NCI-H82 (cell line): Measurements from ENCODE around the gene CHRM3.
"Not testable (repeated sequence)": the region's sequence is repeated elsewhere in the genome, so short reads cannot be mapped to it uniquely, and the experiment has no call there.

Experiments used
- DNase-seq: peaks from one replicate; lab custom pipeline; 2025; lab: John Stamatoyannopoulos, UW

Gene CHRM3

DNA sequence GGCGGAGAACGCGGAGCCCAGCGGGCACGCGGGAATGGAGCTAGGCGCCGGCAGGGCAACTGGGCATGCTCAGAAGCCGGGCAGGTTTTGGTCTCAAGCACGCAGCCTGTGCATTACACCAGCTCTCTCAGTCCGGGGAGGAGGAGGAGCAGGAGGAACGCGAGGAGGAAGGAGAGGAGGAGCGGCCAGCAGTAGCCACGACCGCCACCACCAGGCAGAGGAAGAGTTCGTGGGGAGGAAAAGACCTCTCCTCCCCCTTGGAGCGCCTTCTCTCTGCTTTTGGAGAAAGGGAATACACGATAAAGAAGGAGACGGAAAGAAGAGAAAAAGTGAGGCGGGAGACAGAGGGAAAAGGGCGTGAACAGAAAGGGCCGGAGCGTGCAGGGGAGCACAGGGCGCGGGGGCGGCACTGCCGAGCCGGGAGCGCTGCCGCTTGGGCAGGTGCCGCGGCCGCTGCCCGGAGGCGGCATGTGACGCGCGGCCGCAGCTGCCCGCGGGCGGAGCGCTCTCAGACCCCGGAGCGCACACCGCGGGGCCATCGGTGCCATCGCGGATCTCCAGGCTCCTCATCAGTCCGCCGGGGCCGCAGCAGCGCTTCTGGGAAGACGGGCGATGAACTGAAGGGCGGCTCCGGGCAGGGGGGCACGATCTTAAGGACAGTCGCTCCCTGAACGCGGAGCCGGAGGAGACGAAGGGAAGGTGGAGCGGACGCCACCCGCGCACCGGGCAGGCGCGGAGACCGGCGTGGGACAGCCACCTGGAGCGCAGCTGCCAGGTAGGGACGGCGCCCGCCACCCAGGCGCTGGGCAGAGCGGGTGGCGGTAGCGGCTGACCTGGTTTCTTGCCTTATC lies at the start of gene CHRM3:
TSS of gene CHRM3 (plus strand) at position 116 of the 851 bp plus-strand sequence. CDS start 520,884 bp downstream, outside the sequence.
- peak; percentile 24 for DNase-seq

DNA sequence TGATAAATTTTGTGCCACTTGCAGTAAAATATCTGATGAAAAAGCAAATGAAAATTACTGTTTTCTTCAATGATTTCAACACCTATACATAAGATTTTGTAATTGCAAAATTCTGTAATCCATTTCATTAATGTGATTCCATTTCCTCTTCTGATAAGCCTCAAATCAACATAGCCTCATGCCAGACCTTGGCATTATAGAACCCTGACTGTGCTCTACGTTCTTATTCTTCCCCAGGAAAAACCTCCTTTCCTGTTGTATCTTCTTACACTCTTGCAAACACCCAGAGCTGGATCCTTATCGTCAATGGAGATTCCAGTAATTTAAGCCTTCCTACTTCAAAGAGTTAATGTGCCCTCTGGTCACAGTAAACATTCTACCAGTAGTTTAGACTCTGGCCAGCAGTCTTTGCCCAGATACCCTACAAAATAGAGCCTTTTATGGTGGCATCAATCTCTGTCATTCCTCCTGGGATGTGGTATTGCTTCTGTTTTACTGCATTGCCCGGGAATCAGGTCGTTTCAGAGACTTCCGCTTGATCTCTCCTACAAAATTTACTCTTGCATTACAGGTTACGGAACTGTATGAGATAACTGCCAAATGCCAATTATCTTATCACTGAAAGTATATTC lies 48.5 kb upstream of the CHRM3 start:
- DNase-seq = no peak

DNA sequence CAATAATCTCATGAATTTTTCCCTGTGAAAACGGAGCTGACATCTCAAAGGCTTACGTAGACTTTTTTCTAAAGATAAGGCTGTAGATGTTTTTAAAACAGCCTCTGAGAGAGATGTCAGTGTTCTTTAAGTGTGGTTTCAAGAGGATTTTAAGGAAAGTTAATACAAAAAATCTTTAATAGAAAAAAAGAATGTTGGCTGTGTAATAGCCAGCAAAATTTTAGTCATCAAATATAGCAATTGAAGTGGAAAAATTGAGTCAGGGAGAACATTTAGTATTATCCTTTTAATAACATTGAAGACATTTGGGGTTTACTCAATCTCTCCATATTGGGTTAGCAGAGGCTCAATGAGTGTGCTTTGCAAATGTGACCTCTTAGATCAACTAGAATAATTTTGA lies 38.6 kb upstream of the CHRM3 start:
- DNase-seq = no peak

DNA sequence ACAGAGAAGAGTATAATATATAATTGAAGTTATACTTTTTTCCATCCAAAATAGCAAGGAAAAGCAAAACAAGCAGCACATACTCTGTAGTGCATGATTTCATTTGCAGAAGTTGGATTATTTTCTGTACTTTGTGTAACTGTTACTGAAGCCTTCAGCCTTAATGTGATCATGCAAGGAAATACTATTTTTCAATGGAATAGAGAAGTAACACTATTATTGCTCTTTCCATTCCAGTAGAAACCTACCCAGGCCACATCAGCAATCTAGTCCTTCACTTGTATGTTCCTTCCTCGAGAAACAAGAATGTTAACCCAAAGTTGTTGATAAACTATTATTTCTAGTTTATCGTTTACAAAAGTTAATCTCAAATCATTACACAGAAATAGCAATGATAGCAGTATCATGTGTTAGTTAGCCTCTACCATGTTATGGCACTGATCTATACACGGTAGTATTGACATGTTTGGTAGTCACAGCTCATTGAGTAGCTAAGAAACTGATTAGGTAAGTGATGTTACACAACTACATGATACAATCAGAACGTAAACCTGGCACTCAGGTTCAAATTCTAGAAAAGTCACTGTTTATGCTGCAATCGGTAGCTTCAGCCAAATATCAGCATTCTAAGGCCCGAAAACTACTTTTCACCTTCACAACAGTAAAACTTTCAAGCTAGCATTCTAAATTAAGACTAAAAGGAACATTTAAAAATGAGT lies 37.6 kb upstream of the CHRM3 start:
- no peak for DNase-seq

DNA sequence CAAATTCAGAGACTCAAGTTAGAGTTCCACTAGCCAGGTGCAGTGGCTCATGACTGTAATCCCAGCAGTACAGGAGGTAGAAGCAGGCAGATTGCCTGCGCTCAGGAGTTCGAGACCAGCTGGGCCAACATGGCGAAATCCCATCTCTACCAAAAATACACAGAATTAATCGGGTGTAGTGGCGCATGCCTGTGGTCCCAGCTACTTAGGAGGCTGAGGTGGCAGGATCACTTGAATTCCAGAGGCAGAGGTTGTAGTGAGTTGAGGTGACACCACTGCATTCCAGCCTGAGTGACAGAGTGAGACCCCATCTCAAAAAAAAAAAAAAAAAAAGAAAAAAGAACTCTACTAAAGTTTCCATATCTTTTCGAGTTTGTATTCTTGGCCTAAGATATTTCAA lies 36.7 kb upstream of the CHRM3 start:
- DNase-seq = no peak

DNA sequence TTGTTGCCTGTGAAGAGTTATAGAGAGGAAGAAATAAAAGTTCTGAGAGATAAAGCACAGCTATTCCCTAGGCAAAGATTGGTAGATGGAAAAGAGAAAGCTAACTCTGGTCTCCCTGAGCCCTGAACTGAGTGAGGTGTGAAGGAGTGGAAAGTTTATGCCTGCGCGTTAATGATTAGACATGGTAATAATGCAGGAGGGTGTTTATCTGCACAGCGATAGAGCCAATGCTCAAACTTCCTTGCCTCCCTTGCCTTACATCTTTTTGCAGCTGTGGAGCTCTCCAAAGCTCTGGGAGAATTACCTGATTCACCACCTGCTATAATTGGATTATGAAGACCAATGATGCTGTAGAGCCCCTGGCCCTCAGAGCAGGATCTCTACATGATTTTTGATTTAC lies 32.8 kb upstream of the CHRM3 start:
- DNase-seq = no peak

DNA sequence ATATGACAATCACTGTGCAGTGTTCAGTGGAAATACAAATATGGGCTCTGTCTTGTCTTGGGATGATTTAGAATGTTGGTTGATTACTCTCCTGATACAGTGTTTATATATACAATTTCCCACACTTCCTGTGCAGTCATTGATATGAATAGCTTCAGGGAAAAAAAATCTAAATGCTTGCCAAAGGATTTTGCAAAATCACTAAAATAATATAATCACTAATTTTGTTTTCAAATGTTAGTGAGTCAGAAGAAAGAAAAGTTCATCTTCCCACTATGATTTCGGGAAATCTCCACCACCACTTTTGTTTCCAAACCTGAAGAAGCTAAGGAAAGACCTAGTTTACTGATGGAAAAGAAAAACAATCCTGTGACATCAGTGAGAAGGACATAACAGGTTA lies 32.1 kb upstream of the CHRM3 start:
- DNase-seq = no peak

DNA sequence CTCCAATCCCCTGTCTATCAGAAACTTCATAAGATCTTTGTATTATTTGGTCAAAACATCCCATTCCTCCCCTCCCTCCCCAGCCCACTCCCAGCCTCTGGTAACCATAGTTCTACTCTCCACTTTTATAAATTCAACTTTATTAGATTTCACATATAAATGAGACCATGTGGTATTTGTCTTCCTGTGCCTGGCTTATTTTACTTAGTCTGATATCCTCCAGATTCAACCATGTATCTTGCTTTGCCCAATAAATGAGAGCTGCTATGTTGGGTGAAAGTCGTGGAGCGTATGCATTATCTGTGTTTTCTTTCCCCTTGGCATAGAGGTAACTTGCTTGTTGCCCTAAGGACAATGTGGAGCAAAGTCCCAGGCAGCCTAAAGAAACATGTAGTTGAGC lies 28.5 kb upstream of the CHRM3 start:
- no peak for DNase-seq

DNA sequence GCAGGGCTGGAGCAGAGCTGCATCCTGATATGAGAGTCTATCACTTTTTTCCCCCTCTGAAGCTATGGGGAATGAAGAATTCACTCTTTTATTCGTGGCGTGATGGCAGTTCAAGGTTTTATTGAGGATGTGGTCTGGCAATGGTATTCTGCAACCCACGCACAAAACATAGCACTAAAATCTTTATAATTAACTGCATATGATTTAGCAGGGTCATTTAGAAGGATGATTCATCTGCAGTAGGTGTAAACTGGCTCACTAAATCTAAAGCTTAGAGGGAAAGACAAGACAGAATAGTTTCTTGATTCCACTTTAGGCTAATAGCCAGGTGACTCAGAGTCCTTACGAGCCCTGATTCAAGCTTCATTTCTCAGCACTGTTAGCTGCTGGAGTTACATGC lies 25.0 kb upstream of the CHRM3 start:
- DNase-seq = no peak

DNA sequence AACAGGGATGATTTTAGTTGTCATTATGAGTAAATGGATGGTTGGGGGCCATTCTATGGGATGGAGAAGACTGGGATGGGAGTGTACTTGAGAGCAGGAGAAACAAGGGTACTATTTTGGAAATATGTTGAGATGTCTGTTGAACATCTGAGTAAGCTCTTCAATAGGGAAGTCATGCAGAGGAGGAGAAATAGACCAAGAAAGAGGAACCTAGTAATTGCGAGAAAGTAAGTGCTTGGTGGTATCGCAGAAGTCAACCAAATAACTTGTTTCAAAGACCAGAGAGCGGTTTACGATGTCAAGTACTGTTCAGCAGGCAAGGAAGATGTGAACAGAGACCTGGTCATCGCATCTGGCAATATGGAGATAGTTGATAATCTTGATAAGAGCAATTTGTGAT lies 22.4 kb upstream of the CHRM3 start:
- no peak for DNase-seq

DNA sequence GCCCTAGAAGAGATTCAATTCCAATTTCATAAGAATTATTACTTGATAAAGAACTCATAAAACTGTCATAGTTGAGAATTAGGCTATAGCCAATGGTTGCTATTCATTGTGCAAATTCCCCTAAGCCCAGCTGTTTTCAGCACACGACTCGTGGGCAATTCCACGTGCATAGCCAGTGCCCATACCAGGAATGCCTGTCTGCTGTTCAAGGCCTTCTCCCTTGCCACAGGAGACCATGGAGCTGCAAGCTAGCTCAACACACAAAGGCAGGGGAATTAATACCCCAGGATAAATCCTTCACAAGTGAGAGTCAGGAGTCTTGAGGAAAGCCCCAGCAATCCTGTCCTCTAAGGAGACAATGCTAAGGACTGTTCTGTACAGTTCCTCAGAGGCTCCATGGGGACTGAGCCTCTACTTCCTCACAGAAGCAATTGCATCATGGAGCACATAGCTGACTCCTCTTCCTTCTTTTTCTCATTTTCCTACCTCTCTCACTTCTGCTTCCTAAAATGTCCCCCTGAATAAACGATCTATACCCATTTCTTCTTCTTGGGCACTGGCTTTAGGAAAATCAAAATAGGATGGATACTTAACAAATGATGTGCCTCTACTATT lies 19.1 kb upstream of the CHRM3 start:
- no peak for DNase-seq

DNA sequence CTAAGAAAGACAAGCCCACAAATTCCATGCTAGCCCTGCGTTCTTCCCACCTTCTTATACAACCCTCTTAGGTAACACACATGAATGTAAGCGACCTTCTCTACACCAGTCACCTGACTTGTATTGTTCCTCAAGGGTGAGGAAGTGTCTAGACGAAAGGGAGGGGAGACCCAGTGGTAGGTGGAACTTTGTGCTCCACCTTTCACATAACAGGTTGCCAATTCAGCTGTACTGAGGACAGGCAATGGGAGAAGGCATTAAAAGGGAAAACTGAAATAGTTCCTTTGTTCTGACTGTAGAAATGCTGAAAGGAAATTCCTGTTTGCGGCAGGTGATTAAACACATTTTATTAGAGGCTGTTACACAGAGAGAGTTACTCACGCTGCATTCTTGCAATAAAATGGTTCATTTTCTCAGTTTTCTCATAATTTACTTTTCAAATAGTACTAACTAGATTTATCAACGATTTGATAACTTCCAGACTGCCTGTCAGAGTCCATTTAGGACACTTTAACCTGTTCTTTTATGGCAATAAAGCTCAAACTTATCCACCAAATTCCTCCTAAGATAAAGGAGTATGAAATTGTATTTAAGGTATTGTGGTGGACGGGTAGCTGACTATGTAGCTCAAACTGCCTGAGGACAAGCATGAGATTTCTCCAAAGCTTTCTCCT lies 17.8 kb upstream of the CHRM3 start:
- DNase-seq = no peak

DNA sequence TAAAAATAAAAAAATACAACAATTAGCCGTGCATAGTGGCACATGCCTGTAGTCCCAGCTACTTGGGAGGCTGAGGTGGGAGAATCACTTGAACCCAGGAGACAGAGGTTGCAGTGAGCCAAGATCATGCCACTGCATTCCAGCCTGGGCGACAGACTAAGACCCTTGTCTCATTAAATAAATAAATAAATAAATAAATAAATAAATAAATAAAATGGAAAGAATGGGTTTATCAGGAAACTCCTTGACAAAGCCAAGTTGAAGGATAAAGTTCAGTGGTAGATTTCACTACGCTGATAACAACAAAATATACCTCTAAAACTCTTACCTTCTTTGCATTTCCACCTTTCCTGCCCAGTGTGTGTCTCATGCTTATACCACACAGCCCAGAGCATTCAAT lies 15.5 kb upstream of the CHRM3 start:
- DNase-seq = not testable (repeated sequence)

DNA sequence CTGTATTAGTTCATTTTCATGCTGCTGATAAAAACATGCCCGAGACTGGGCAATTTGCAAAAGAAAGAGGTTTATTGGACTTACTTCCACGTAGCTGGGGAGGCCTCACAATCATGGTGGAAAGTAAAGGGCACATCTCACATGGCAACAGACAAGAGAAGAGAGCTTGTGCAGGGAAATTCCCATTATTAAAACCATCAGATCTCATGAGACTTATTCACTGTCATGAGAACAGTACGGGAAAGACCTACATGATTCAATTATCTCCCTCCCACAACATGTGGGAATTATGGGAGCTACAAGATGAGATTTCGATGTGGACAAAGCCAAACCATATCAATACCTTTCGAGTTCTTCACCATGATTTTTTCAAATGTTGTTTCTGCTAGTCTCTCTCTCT lies 3.7 kb upstream of the CHRM3 start:
- DNase-seq = no peak

DNA sequence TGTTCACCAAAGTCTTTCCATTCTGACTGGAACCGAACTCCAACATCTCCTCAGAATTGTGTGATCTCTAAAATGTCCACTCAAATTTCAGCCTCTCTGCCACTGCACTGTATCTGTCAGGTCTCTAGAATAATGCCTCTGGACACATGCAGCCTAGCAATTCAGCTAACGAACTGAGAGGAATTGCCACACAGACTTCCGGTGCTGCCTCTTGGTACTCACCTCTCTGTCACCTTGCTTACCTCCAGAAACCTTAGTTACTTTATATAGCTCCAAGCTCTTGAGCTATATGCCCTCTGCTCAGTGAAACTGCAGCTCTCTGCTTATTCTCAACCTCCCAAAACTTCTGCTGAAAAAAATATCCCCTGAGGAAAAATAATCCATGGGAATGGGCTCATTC lies 2.7 kb upstream of the CHRM3 start:
- DNase-seq = no peak

DNA sequence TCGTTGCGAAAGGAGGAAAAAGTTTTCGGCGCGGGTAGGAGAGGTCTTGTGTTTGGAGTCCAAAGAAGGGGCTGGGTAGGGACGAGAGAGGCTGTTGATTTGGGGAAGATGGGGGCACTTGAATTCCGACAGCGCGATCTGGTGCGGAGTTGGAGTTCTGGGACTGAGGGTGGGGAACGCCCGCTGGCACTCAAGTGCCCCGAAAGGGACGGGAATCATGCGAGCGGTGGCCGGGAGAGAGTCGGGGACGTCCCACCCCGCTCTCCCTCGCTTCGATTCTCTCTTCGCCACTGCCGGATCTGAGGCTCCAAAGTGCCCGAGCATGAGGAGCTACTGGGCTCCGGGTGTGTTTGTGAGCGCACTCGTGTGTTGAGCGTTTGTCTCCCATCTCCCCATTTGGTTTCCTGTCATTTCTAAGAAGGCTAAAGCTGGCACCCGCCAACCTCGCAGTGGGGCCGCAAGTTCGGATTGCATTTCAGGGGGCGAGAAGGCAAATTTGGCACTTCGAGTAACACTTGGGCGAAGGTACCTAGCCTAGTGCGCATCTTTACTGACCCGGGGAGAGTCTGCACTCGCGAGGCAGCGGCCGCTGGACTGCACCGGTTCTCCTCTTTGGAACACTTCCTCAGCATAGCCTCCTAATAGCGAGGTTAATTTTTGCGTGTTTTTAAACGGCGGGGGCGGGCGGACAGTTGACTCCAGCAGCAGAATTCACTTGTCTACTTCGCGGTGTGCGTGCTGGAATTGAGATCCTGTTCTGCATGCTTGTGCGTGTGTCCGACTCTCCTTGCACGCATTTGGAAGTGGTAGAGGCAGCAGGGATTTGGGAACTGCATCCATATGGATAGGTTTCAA lies 1.2 kb downstream of the CHRM3 start:
- no peak for DNase-seq

DNA sequence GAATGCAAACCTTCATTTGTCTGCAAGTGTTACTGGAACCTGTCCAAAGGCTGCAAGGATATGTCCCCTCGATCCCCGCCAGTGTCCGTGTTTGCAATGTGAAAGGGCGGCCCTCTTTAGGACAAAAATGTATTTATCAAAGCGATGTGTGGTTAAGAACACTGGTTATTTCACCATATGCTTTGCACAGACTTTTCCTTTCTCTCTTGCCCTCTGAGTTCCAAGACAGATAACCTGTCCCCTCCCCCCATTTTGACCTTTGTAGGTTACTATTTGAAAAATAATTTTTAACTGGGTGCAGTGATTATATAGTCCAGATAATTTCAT lies 1.8 kb downstream of the CHRM3 start:
- no peak for DNase-seq

DNA sequence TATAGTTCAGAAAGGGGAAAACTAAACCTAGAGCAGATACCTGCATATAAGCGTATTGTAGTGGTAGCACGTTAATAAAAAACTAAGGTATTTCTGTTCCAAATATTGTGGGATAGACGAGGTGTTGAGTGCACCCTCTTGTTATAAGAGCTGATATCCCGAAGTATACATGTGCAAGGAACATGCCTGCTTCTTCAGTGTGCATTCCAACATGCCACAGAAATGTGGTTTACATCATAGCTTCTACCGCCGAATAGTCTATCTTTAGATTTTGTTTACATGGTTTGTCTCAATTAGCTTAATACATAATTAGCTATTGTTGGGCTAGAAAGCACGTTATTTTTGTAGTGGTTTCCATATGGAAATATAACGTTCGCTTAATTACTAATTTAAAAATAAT lies 2.2 kb downstream of the CHRM3 start:
- no peak for DNase-seq

DNA sequence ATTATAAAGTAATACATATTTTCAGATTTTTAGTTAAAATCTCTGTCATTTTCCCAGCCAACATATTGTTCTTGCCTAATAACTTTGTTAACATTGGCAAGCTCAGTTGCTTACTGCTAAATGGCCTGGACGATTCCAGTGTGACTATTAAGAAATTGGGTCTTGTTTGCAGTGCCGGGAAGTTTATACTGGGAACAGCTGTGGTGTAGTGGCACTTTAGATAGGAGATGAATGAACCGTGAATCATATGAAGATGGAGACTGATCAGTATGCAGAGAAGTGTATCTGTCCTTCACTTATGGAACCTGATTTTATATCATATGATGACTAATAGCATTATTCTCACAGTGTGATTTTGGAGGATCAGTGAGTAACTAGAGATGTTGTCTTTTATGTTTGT lies 3.3 kb downstream of the CHRM3 start:
- DNase-seq = no peak

DNA sequence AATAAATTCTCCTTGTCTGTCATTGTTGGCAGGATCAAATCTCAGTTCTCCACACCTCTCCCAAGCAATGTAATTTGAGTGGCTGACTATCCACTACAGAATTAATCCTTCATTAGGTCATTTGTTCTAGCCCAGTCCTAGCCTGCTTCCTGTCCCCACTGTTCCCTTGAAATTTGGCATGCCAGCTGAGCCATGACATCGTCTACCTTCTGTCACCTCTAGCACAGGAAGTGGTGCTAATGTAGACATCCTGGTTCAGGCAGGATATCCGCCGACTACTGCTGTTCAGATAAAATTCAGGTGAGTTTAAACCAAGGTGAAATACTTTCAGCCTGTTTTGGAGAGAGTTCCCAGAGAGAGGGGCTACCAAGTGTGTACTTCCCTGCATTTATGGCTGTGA lies 5.9 kb downstream of the CHRM3 start:
- no peak for DNase-seq

DNA sequence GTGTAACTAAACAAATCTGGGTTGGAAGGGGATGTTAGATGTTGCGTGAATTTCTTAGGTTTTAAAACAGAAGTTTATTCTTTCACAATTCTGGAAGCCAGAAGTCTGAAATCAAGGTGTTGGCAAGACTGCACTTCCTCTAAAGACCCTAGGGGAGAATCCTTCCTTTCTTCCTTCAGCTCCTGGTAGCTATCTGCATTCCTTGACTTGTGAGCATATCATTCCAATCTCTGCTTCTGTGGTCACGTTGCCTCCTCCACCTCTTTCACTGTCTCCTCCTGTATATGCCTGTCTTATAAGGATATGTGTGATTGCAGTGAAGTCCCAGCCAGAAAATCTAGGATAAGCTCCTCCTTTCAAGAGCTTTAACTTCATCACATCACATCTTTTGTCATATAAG lies 7.7 kb downstream of the CHRM3 start:
- DNase-seq = no peak
